ENCODE data around the gene CNIH3.

CNIH3 gene

GRCh38 chr1:224737353-224737727 is 121.2 kb downstream of the CNIH3 start:
- FAIRE-seq (no peak), DNase-seq (ENCODE audit: insufficient read length, low spot score) (no peak)

GRCh38 chr1:224739303-224739996 is 123.3 kb downstream of the CNIH3 start:
- FAIRE-seq (no peak), DNase-seq (ENCODE audit: insufficient read length, low spot score) (no peak)

- FAIRE-seq = no peak
Measured at GRCh38 chr1:224739997-224740684, 124.0 kb downstream of the CNIH3 start.

GRCh38 chr1:224740685-224741052 is 124.6 kb downstream of the CNIH3 start:
- FAIRE-seq = no peak
- DNase-seq (ENCODE audit: insufficient read length, low spot score) = no peak

More at GRCh38 chr1:224739997-224740684, 124.0 kb downstream of the CNIH3 start:
- DNase-seq (ENCODE audit: insufficient read length, low spot score) = no peak

- FAIRE-seq (no peak), DNase-seq (ENCODE audit: insufficient read length, low spot score) (no peak)
Measured at GRCh38 chr1:224742349-224742748, 126.2 kb downstream of the CNIH3 start.

- FAIRE-seq = no peak
- no peak for DNase-seq (ENCODE audit: insufficient read length, low spot score)
Measured at GRCh38 chr1:224743608-224744164, 127.6 kb downstream of the CNIH3 start.

- DNase-seq (ENCODE audit: insufficient read length, low spot score) = no peak
- FAIRE-seq = no peak
Measured at GRCh38 chr1:224744521-224744920, 128.4 kb downstream of the CNIH3 start.

- DNase-seq (ENCODE audit: insufficient read length, low spot score) (no peak), FAIRE-seq (no peak)
Measured at GRCh38 chr1:224745394-224745793, 129.3 kb downstream of the CNIH3 start.

- no peak for DNase-seq (ENCODE audit: insufficient read length, low spot score)
- FAIRE-seq = no peak
Measured at GRCh38 chr1:224745924-224746323, 129.8 kb downstream of the CNIH3 start.

- no peak for FAIRE-seq
- DNase-seq (ENCODE audit: insufficient read length, low spot score) = peak; percentile 26
Measured at GRCh38 chr1:224747578-224747977, 131.5 kb downstream of the CNIH3 start.

GRCh38 chr1:224749916-224750315 is 133.8 kb downstream of the CNIH3 start:
- FAIRE-seq (no peak), DNase-seq (ENCODE audit: insufficient read length, low spot score) (no peak)

- FAIRE-seq (no peak), DNase-seq (ENCODE audit: insufficient read length, low spot score) (no peak)
Measured at GRCh38 chr1:224751624-224752311, 135.7 kb downstream of the CNIH3 start.

- no peak for FAIRE-seq
Measured at GRCh38 chr1:224753491-224753890, 137.4 kb downstream of the CNIH3 start.

GRCh38 chr1:224755586-224755985 is 139.5 kb downstream of the CNIH3 start:
- DNase-seq (ENCODE audit: insufficient read length, low spot score) = no peak
- FAIRE-seq = no peak

More at GRCh38 chr1:224753491-224753890, 137.4 kb downstream of the CNIH3 start:
- no peak for DNase-seq (ENCODE audit: insufficient read length, low spot score)

- DNase-seq (ENCODE audit: insufficient read length, low spot score) (no peak), FAIRE-seq (no peak)
Measured at GRCh38 chr1:224757508-224757907, 141.4 kb downstream of the CNIH3 start.

GRCh38 chr1:224759135-224759534 is 143.0 kb downstream of the CNIH3 start:
- FAIRE-seq = no peak
- DNase-seq (ENCODE audit: insufficient read length, low spot score) = no peak

- no peak for DNase-seq (ENCODE audit: insufficient read length, low spot score)
- no peak for FAIRE-seq
Measured at GRCh38 chr1:224759681-224760091, 143.6 kb downstream of the CNIH3 start.

- FAIRE-seq = no peak
- DNase-seq (ENCODE audit: insufficient read length, low spot score) = no peak
Measured at GRCh38 chr1:224760163-224760562, 144.0 kb downstream of the CNIH3 start.

GRCh38 chr1:224761245-224761644 is 145.1 kb downstream of the CNIH3 start:
- no peak for DNase-seq (ENCODE audit: insufficient read length, low spot score)
- no peak for FAIRE-seq

- DNase-seq (ENCODE audit: insufficient read length, low spot score) (no peak), FAIRE-seq (no peak)
Measured at GRCh38 chr1:224762046-224762445, 145.9 kb downstream of the CNIH3 start.

- DNase-seq (ENCODE audit: insufficient read length, low spot score) (no peak), FAIRE-seq (no peak)
Measured at GRCh38 chr1:224762701-224763100, 146.6 kb downstream of the CNIH3 start.
